Adipose tissue (tissue), 3 donors: ENCODE data around the gene PTPRB. TPM values are rescaled to one million over a fixed set of nuclear protein-coding genes. Genes with fewer than 3 reads are reported as not detected.

Experiments used
- H3K27ac ChIP-seq: one replicate; pipeline ENCODE4 v1.5.1; 2013; ENCODE audit warnings: low read depth, low read length
- WGBS, 3 donors: extraction: QIAGEN DNeasy Blood & Tissue Kit; methylation state at CpG; one replicate each; pipeline ENCODE4 v1.1.7; 2013; 5-methylcytosine and 5-hydroxymethylcytosine counted together
- polyA plus RNA-seq, 3 donors: library from polyadenylated mRNA; stranded (reverse); fragments of 200-250 nt; gene quantifications; one replicate each; pipeline ENCODE4 v1.2.3, GENCODE V29; 2013
- donor health status: healthy with polysubstance abuse.
- donor health status: Bipolar disorder and iron deficiency.
- donor health status: healthy.

PTPRB gene
- polyA plus RNA-seq, 3 donors: 3.4 to 22.2 (median 16.6) TPM

DNA sequence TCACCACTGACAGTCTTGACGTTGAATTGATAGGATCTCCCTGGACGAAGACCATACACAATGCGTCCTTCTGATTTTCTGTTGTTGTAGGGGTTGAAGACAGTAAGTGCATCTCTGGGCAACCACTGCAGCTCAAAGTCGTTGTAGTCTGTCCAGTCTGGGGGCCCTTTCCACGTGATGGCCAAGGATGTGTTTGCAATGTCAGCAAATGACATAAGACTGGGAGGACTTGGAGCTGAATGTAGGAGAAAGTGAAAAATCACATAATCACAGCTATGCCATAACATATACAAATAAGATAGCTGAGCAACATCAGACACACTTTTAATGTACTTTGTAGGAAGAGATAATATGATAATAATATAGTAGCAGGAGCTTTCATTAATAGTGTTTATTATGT is 77.8 kb downstream of the PTPRB start:
- H3K27ac ChIP-seq: no peak overlapping the region
- WGBS, 3 donors: 77 to 80% (median 78%) methylated on average over 5 of the region's 5 CpGs

DNA sequence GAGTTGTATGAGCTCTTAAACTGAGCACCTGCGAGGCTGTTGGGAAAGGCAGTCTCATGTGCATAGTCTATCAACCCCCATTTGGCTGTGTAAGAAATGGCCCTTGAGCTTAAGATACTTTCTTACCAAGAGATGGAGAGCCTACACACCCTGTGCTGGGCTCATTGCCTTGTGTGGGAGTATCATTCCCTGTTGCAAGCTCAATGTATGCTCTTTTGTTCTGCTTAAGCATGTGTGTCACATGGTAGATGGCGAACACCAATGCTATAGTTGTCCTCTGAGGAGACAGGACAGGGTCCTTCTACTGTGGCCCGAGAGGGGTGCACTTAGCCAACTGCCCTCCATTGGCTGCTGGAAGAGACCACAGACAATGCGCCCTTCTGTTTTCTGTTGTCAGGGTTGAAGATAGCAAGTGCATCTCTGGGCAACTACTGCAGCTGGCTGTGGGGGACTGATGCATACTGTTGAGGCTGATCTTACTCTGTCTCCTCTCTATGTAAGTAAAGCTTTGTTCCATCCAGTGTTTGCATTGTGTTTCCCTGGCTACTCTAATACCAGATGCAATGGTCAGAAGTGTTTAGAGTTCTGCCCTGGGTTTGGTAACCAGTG is 79.5 kb downstream of the PTPRB start:
- 87 to 99% (median 90%) methylated on average over 4 of the region's 4 CpGs for WGBS, 3 donors
- no peak overlapping the region for H3K27ac ChIP-seq

DNA sequence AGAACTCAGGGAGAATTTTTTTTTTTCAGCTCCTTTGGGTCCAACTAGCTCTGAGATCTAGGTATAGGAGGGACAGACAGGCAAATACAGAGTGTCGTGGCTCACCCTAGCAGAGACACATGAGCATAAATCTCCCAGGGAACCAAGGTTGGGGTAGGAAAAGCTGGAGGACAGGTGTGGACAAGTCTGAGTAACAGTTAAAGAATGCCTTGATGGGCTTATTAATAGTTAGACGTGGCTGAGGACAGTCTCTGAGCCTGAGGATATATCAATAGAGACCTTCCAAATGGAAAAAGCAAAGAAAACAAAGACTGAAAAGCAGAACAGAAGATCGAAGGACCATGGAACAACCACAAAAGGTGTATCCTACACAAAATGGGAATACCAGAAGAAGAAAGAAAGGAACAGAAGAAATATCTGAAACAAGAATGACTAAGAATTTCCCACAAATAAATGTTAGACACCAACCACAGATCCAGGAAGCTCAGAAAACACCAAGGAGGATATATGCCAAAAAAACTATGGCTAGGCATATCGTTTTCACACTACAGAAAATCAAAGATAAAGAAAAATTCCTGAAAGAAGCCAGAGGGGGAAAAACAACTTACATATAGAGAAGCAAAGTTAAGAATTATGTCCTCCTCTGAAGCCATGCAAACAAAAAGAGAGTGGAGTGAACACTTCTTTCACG is 80.9 kb downstream of the PTPRB start:
- no peak overlapping the region for H3K27ac ChIP-seq
- 57 to 77% (median 75%) methylated on average over 5 of the region's 5 CpGs for WGBS, 3 donors

- H3K27ac ChIP-seq: no peak overlapping the region
- WGBS, 3 donors: 26 to 56% (median 47%) methylated on average over 3 of the region's 3 CpGs
Measured at GRCh38 chr12:70555081-70555480, 82.1 kb downstream of the PTPRB start.

GRCh38 chr12:70553391-70553859 is 83.8 kb downstream of the PTPRB start:
- no peak overlapping the region for H3K27ac ChIP-seq
- WGBS, 3 donors: 69 to 80% (median 78%) methylated on average over 2 of the region's 2 CpGs

DNA sequence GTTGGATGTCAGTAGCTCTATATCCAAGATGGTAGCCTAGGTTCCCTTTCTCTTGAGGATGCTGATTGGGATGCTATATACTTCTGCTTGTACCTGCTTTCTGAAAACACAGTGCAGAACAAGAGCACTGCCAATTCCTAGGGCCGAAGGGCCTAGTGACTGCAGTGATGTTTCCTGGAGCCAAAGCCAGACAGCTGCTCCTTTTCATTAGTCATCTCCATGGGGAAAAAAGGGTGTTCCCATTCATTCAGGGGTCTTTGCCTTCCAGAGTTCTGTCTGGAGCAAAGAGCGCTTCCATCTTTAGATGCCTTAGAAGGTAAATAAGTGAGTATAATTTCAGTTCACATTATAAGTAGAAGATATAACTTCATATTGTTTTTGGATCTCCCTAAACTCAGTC is 85.5 kb downstream of the PTPRB start:
- WGBS, 3 donors: 74 to 84% (median 78%) methylated on average over 2 of the region's 2 CpGs
- H3K27ac ChIP-seq: no peak overlapping the region

DNA sequence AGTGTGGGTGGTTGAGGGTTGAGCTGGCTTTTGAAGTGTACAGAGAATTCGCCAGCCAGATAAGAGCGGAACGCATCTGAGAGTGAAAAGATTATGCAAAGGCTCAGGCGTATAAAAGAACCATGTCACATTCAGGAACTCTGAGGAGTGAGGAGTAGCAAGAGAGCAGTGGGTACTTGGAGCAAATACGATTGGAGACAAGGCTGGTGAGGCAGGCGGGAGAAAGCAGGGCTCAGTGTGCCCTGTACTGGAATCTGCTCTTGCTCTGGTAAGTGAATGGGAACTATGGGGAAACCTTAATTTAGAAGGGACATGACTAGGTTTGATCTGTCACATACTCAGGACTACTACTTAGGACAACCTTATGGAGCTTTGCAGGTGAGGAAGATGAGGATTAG is 87.0 kb downstream of the PTPRB start:
- 66 to 90% (median 70%) methylated on average over 5 to 6 of the region's 6 CpGs for WGBS, 3 donors
- no peak overlapping the region for H3K27ac ChIP-seq

GRCh38 chr12:70549340-70550179 is 87.7 kb downstream of the PTPRB start:
- 66 to 76% (median 68%) methylated on average over 10 of the region's 10 CpGs for WGBS, 3 donors
- H3K27ac ChIP-seq: no peak overlapping the region

DNA sequence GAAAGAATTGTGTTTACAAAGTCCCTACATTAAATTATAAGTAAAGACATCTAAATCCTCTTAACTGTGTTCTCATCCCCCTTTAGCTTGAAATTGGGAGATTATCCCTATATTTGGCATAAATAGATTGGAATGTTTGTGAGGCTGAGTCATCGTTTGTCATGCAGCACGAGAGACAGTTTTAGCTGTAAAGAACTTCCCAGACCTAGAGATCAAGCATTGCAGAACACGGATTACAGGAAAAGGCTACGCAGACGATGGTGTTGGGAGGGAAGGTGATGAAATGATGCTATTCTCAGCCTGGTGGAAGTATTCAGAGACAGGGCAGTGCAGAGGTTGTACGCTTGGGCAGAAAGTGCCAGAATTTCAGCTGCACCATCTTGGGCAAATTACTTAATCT is 93.8 kb downstream of the PTPRB start:
- no peak overlapping the region for H3K27ac ChIP-seq
- 43 to 61% (median 53%) methylated on average over 6 of the region's 6 CpGs for whole genome bisulfite sequencing, 3 donors

DNA sequence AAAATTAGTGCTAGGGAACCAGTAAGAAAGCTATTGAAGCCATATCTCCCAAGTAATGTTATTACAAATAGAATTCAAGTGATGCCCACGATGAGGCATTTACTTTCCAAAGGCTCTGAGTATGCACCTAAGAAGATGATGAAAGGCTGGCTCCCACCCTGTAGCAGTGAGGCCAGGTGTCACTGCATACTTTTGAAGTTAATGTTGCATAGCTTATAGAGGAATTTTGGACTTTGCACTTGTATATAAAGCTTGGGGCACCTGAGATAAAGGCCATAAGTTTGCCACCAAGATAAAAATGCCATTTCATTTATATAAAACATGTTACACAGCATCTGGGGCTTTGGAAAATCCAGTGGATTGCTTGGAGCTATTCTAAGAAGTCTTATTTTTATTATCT is 96.2 kb downstream of the PTPRB start:
- 33 to 70% (median 60%) methylated on average over 1 of the region's 1 CpG for whole genome bisulfite sequencing, 3 donors
- H3K27ac ChIP-seq: no peak overlapping the region

DNA sequence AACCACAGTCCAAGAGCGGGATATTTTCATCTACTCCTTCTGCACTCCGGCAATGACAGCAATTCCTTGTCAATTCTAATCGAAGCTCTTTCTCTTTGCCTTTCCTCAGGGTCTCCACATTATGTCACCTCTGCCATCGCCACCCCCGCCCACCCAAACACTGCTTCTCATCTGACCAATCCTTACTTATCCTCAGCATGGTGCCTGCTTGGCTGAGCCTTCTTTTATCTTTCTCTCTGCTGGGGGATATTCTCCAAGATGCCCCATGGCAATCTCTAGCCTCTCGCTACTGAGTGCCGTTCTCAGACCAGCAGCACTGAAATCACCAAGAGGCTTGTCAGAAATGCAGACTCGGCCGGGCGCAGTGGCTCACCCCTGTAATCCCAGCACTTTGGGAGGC is 100.6 kb downstream of the PTPRB start:
- 81 to 92% (median 90%) methylated on average over 10 of the region's 10 CpGs for WGBS, 3 donors
- H3K27ac ChIP-seq: no peak overlapping the region

GRCh38 chr12:70535896-70536374 is 101.3 kb downstream of the PTPRB start:
- 59 to 73% (median 65%) methylated on average over 6 of the region's 6 CpGs for WGBS, 3 donors
- H3K27ac ChIP-seq: no peak overlapping the region

DNA sequence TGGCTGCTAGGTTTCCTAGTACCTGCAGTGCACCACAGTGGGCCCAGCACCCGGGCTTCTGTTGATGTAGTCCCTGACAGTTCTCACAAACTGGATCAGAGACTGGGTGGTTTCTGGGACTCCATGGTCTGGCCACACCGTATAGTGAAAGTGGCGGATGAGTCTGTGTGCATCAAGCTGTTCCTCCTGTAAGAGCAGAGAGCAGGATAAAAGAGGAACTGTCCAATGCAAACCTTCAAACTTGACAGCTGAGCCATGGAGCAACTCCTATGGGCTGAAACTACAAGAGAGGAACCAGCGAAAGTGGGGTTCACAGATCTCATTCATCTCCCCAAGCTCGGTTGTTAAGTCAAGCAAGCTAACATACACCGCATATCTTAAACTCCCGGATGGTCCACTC is 102.8 kb downstream of the PTPRB start:
- no peak overlapping the region for H3K27ac ChIP-seq
- WGBS, 3 donors: 82 to 93% (median 83%) methylated on average over 7 of the region's 7 CpGs

DNA sequence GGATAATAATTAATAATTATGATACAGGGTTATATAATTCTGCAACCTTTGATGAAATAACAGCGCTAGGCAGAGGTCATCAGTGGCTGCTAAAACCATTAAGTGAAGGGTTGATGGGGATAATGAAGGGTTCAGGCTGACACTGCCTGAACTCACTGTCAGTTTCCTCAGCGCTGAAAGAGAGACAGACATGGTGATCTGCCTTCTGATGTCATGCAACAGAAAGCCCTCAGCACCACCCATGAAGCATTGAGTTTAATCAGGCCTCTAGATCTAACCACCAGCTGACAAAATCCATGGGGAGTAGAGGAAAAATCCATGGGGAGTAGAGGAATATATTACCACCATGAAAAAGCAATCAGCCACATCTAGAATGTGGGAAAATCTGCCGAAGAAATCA is 107.6 kb downstream of the PTPRB start:
- WGBS, 3 donors: 75 to 85% (median 83%) methylated on average over 3 of the region's 3 CpGs

DNA sequence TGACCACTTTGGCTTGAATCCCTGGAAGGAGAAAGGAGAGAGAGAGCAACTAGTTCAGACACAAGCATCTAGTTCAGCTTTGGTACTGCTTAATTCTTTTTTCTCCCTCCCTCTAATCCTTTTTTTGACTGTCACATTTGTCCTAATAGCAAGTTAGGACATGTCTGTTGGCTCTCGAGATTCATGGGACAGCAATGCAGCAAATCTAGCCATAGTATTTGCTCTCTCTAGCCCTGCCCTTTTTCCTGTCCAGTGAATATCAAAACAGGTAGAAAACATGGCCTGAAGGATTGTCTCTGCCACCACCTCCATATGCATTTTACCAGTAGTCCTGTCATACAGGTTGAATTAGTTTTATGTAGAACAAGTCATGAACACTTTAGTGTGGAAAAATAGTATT is 116.4 kb downstream of the PTPRB start:
- no peak overlapping the region for H3K27ac ChIP-seq
- WGBS, 3 donors: 62 to 80% (median 77%) methylated on average over 1 of the region's 1 CpG

More for the DNA sequence above, 107.6 kb downstream of the PTPRB start:
- H3K27ac ChIP-seq: no peak overlapping the region

GRCh38 chr12:70513426-70513825 is 123.8 kb downstream of the PTPRB start:
- H3K27ac ChIP-seq: no peak overlapping the region

DNA sequence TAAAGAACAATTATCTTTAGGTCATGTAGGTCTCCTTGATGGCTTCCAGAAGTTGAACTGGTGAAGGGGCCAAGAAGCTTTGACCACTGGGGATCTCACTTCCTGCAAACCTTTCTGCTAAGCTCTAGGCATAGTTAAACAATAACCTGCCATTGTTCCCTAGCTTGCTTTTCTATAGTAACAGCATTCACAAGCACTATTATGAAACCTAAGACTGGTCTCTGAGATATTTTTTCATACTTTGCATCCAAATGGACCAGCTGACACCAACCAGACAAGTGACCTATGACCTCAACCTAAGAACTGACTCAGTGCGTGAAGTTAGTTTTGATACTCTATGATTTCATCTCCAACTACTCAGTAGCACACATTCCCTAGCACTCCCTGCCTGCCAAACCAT is 129.1 kb downstream of the PTPRB start:
- 91 to 97% (median 94%) methylated on average over 1 of the region's 1 CpG for WGBS, 3 donors
- H3K27ac ChIP-seq: no peak overlapping the region

GRCh38 chr12:70507442-70507841 is 129.8 kb downstream of the PTPRB start:
- no peak overlapping the region for H3K27ac ChIP-seq
- 43 to 57% (median 44%) methylated on average over 2 of the region's 2 CpGs for WGBS, 3 donors

GRCh38 chr12:70497508-70497907 is 139.7 kb downstream of the PTPRB start:
- H3K27ac ChIP-seq: no peak overlapping the region
- 71 to 87% (median 78%) methylated on average over 5 of the region's 5 CpGs for WGBS, 3 donors
